HG02588 (cell line): ENCODE results near the gene ZNF362.
"Not testable (repeated sequence)": the region's sequence is repeated elsewhere in the genome, so short reads cannot be mapped to it uniquely, and the experiment has no call there.

ENCODE experiments used
- ATAC-seq: cut with Tn5 transposase; IDR thresholded peaks from one replicate; pipeline ENCODE4 v1.9.1; 2021; ENCODE audit warnings: mild to moderate bottlenecking, moderate library complexity; ENCODE audit not compliant: unreplicated experiment

The ZNF362 gene

GRCh38 chr1:33282791-33283190, 26.5 kb downstream of the ZNF362 start:
- ATAC-seq: no peak

- no peak for ATAC-seq
Observed at GRCh38 chr1:33284049-33284448, 27.8 kb downstream of the ZNF362 start.

GRCh38 chr1:33286451-33287185, 30.3 kb downstream of the ZNF362 start:
- no peak for ATAC-seq

GRCh38 chr1:33287317-33287716, 31.0 kb downstream of the ZNF362 start:
- ATAC-seq: no peak

- ATAC-seq: no peak
Observed at GRCh38 chr1:33288976-33289857, 32.9 kb downstream of the ZNF362 start.

- ATAC-seq: no peak
Observed at GRCh38 chr1:33289858-33290154, 33.5 kb downstream of the ZNF362 start.

GRCh38 chr1:33290615-33291014, 34.3 kb downstream of the ZNF362 start:
- ATAC-seq: not testable (repeated sequence)

GRCh38 chr1:33292726-33293340, 36.5 kb downstream of the ZNF362 start:
- ATAC-seq: no peak

GRCh38 chr1:33294071-33295010, 38.0 kb downstream of the ZNF362 start:
- no peak for ATAC-seq

GRCh38 chr1:33295023-33295422, 38.7 kb downstream of the ZNF362 start:
- ATAC-seq: no peak

- peak; percentile 68 for ATAC-seq
Observed at GRCh38 chr1:33295450-33296081, 39.3 kb downstream of the ZNF362 start.

- ATAC-seq: no peak
Observed at GRCh38 chr1:33296082-33296458, 39.8 kb downstream of the ZNF362 start.

GRCh38 chr1:33296824-33297223, 40.5 kb downstream of the ZNF362 start:
- ATAC-seq: no peak

GRCh38 chr1:33297911-33298622, 41.8 kb downstream of the ZNF362 start:
- ATAC-seq: no peak

GRCh38 chr1:33298623-33299277, 42.5 kb downstream of the ZNF362 start:
- no peak for ATAC-seq

GRCh38 chr1:33299461-33300155, 43.3 kb downstream of the ZNF362 start:
- ATAC-seq: no peak

GRCh38 chr1:33300673-33301072, 44.4 kb downstream of the ZNF362 start:
- ATAC-seq: no peak

GRCh38 chr1:33301273-33301984, 45.1 kb downstream of the ZNF362 start:
- ATAC-seq: no peak
